NCI-H524 treated with DMSO at 0.1 percent for 48 hours (cell line): Measurements from ENCODE around the gene USP37.

Experiments used
- DNase-seq: peaks from one replicate; lab custom pipeline; 2025; lab: John Stamatoyannopoulos, UW

The USP37 gene

GRCh38 chr2:218402491-218402901 is 165.7 kb downstream of the USP37 start:
- DNase-seq: no peak

GRCh38 chr2:218401890-218402289 is 166.3 kb downstream of the USP37 start:
- DNase-seq: no peak

GRCh38 chr2:218400930-218401881 is 166.9 kb downstream of the USP37 start:
- DNase-seq: no peak
